GM21717 (cell line): ENCODE measurements around the gene LPCAT3.

Source experiments
- ATAC-seq: cut with Tn5 transposase; IDR thresholded peaks from one replicate; pipeline ENCODE4 v1.9.1; 2021; ENCODE audit warnings: mild to moderate bottlenecking, moderate library complexity; ENCODE audit not compliant: unreplicated experiment

The LPCAT3 gene

GRCh38 chr12:6965714-6966113 lies 52.6 kb downstream of the LPCAT3 start:
- ATAC-seq = no peak

- ATAC-seq = no peak
These were observed 53.1 kb downstream of the LPCAT3 start for GRCh38 chr12:6965026-6965661.

DNA sequence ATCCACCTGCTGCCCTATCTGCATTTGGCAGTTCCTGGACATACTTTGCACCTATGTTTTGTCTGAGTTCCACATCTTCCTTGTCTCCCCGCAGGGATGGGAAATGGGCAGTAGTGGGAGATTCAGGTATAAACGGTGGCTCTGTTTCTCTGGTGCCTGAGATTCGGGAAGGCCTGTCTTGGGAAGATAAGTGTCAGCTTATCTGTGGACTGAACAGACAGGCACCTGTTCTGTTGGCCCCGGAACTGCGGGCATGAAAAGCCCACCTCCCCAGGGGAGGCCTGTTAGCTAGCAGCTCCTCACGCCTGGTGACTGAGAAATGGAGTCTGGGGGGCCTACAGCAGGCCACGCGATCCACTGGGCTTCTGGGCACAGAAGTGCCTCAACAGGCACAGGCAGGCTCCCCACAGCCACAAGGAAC lies 53.7 kb downstream of the LPCAT3 start:
- ATAC-seq = no peak

- ATAC-seq = no peak
These were observed 54.4 kb downstream of the LPCAT3 start for GRCh38 chr12:6963791-6964413.

DNA sequence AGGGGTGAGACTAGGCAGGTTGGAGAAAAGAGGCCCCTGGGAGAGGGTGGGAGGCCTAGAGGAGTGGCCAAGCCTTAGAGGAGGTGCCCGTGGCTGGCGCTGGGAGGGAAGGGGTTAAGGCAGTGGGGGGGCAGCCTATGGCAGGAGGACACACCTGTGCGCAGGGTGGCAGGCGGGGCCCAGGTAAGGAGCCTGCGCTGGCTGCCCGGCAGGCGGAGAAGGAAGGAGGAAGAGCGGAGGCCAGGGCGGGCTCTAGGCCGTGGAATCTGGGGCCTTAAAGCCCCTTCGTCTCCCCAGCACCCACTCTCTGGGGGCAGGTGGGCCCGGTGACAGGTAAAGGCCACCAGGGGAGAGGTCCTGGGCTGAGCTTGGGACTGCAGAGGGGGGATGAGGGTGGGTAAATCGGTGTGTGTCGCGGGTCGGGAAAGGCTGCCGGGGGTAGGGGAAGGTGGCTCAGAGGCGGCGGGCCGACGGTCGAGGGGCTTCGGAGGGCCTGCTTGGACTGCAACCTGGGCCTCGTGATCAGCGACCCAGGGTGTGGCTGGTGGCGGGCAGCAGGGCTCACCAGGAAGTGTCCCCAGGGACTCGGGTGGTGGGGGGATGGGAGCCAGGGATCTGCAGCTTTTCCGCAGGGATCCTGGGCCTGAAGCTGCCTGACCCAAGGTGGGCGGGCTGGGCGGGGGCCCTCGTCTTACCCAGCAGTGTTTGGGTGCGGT lies 55.1 kb downstream of the LPCAT3 start:
- no peak for ATAC-seq

DNA sequence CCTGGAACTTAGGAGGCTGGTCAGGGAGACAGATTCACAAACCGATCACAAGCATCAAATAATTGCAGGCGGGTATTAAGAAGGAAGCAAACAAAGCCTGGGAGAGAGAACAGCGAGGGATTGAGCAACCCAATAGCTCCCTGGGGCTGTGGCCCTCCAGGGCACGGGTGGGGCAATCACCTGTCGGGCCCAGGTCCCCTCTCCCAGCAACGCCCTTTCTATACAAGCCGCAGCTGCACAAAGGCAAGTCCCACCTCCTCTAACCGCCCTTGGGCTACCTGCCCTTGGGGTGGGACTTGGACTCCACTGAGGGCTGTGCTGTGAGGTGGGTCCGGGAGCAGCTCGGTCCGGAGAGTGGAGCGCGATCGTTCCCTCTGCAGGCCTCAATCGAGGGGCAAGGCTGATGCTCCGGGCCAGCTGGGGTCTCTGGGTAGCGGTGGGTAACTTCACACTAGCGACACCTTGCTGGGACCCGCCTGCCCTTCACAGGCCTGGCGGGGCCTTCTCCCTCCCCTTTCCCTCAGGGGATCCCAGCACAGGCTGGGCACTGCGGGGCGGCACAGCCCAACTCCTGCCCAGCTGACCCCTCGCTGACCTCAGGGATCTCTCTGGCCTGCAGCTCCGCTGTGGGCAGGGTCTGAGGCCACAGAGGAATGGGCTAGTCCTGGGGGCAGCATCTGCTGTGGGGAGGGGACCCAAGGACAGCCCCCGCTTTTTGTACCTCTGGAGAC lies 55.8 kb downstream of the LPCAT3 start:
- no peak for ATAC-seq

GRCh38 chr12:6961695-6962284 lies 56.5 kb downstream of the LPCAT3 start:
- peak; percentile 5 for ATAC-seq

GRCh38 chr12:6961278-6961694 lies 57.0 kb downstream of the LPCAT3 start:
- ATAC-seq = peak; percentile 24

DNA sequence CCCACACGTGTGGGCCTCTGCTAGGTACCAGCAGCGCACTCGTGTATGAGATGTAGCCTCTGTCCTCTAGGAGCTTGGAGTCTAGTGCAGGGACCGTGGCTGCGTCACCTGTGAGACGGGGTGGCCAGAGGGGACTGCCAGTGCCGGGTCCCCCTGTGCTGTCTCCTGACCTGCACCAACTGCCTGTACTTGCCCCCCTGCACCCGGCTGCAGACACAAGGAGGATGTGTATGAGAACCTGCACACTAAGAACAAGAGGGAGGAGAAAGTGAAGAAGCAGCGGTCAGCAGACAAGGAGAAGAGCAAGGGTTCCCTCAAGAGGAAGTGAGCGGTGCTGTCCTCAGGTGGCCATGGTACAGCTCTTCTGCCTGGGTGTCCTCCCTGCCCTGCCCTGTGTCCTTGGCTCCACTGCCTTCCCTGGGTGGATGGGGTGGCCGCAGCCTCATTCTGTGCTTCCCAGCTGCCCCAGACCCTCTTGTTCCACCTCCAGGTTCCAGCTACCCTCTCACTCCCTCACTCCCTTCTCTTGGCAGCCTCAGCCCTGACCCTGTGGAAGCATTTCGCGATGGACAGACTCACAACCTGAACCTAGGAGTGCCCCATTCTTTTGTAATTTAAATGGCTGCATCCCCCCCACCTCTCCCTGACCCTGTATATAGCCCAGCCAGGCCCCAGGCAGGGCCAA lies 57.5 kb downstream of the LPCAT3 start:
- no peak for ATAC-seq

GRCh38 chr12:6959805-6960592 lies 58.3 kb downstream of the LPCAT3 start:
- no peak for ATAC-seq

DNA sequence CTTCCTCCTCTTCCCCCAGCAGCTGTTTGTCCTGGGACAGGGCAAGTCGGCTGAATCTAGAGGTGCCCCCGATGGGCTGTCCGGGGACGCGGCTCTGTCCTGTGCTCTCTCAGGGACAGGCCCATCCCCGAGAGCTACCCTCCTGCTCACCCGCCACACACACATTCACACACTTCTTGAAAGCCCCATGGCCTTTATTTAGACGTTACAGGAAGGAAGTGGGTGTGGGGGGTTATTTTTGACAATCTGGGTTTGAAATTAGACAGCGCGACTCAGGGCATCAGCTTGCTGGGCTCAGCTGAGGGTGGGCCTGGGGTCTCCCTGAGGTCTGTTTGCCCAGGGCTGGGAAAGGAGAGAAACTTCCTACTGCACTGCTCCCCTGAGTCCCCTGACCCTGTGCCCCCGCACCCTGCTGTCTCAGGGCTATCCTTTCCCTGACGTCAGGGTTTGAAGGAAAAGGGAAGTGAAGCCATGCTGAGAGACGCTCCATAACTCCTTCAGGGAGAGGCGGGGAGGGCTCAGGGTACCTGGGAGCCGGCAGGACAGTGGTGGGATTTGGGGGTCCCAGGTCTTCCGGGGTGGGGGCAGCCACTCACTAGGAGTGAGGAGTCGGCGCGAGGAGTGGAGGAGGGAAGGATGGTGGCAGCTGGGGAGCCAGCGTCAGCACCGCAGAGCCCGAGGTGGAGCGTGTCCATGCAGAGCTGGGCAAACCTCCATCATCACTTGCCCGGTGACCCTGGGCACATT lies 59.0 kb downstream of the LPCAT3 start:
- ATAC-seq = peak; percentile 40

DNA sequence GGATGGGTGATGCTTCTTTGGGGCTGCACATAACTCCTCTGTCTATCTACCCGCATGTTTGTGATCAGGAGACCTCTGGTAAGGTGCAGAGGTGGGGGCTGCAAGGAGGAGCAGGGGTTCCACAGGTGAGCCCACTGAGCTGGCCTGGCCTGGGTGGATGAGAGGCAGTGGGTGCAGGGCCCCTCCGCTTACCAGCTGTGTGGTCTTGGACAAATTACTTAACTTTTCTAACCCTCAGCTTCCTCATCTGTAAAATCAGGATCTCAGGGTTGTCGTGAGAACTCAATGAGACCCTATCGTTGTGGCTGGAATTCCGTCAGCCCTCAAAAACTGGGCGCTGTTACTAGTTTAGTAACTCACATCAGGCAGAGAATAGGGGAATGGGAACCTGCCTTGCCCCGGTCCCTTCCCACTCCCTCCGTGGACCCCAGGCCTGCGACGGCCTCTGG lies 59.6 kb downstream of the LPCAT3 start:
- ATAC-seq = no peak

DNA sequence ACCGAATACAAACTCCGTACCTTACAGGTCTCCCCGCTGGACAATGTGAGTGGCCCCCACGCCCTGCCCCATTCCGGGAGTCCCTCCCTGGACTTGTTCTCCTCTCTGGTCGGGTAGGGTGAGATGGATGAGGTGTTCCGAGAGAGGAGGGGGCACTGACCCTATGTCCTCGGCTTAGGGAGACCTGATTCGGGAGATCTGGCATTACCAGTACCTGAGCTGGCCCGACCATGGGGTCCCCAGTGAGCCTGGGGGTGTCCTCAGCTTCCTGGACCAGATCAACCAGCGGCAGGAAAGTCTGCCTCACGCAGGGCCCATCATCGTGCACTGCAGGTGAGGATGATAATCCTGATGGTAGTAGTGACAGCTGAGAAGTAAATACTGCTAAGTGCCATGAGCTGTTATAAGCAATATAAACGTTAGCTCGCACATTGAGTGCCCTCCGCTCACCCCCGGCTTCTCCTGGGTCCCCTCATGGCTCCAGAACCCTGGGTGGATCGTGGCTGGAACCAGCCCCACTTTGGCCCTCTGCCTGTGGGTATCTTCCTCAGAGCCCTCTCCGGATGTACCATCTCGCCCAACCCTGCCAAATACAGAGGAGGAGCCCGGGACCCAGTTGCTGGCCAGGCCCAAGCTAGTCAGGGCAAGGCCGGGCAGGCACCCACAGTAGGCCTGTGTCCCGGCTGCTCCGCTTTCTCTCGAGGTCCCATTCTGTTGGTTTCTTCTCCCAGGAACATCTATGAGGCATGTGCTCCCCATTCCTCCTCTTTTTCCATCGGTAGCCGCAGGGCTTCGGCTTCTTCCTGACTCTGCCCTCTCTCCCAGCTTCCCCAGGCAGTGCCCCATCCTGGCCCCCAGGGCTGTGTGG lies 60.3 kb downstream of the LPCAT3 start:
- ATAC-seq = no peak

GRCh38 chr12:6957151-6957701 lies 61.0 kb downstream of the LPCAT3 start:
- ATAC-seq = no peak

DNA sequence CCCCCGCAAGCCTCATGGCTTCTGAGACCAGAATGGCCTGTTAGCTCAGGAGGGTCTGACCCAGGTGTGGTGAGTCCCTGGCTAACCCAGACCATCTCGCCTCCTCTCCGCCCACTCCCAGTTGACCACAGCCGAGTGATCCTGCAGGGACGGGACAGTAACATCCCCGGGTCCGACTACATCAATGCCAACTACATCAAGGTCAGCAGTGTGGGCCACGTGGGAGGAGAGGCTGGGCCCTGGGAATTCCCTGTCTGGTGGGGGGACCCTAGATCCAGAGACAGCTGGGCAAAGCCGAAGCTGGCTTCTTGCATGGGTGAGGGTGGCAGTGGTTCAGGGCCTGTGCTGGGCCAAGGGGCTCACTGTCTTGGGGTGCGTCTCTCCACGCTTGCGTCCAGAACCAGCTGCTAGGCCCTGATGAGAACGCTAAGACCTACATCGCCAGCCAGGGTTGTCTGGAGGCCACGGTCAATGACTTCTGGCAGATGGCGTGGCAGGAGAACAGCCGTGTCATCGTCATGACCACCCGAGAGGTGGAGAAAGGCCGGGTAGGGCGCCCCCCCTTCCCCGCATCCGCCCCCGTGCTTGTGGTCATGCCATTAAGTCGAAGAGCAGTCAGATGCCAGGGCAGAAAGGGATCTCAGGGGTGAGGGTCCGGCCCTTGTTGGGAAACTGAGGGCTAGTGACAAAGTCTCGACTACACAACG lies 62.1 kb downstream of the LPCAT3 start:
- no peak for ATAC-seq

DNA sequence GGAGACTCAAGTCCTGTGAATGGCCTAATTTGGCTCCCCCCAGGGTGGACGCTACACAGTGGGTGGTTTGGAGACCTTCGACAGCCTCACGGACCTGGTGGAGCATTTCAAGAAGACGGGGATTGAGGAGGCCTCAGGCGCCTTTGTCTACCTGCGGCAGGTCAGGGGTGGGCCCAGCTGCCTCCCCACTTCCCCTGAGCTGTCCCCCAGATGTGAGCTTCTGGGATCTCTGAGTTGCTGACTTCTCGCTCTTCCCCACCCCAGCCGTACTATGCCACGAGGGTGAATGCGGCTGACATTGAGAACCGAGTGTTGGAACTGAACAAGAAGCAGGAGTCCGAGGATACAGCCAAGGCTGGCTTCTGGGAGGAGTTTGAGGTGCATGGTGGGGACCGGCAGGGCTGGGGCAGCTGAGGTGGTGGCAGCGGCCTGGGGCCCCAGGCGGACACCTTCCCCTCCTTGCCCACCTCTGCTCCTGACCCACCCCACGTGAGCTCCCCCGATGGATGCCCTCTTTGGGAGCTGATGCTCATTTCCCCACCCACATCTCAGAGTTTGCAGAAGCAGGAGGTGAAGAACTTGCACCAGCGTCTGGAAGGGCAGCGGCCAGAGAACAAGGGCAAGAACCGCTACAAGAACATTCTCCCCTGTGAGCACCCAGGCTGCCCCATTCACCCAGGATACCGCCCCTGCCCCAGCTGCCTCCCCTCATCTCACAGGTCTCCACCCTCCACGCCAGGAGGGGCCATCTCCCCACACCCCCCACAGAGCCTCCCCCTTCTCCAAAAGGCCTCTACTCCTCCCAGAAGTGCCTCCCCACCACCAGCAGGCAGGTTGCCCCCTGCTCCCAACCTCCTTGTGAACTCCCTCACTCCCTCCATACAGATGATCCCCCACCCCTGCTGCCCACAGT lies 62.9 kb downstream of the LPCAT3 start:
- ATAC-seq = no peak
